GM12878 (cell line): ENCODE data around the gene DBET. TPM values are rescaled to one million over a fixed set of nuclear protein-coding genes. Genes with fewer than 3 reads are reported as not detected.
"Not testable (repeated sequence)": the region's sequence is repeated elsewhere in the genome, so short reads cannot be mapped to it uniquely, and the experiment has no call there.

Experiments used
- ATAC-seq: fragments of 200-7000 bp; cut with Tn5 transposase; 3 replicates; pipeline ENCODE4 v1.9.1; 2020; ENCODE audit warnings: mild to moderate bottlenecking, moderate library complexity
- BruUV-seq: library from RNA; stranded (reverse); fragments of 400-500 nt; replicated peaks from 2 replicates; lab custom pipeline; 2021; lab: Mats Ljungman, UMichigan
- CTCF ChIA-PET: fragments of 300-600 bp; sonication (Branson Sonifier 250); formaldehyde crosslinking; extraction: SDS; loops from one replicate; lab custom pipeline; 2021; ENCODE audit warnings: inconsistent platforms; lab: Yijun Ruan, JAX
- POLR2A ChIA-PET: fragments of 350-600 bp; formaldehyde crosslinking; extraction: SDS; loops from one replicate; lab custom pipeline; 2021; ENCODE audit warnings: inconsistent platforms; lab: Charles Lee
- RAD21 ChIA-PET: fragments of 300-600 bp; sonication (Branson Sonifier 250); formaldehyde crosslinking; loops from one replicate; lab custom pipeline; 2023; ENCODE audit warnings: antibody characterized with exemption; ENCODE audit not compliant: unreplicated experiment; lab: Charles Lee
- SMC1A ChIA-PET: fragments of 300-600 bp; sonication (Branson Sonifier 250); formaldehyde crosslinking; loops from one replicate; lab custom pipeline; 2023; ENCODE audit not compliant: unreplicated experiment, uncharacterized antibody; lab: Charles Lee
- DNase-seq: peaks from one replicate; pipeline ENCODE4 v3.0.0-alpha.2; 2011; ENCODE audit warnings: low read depth, low spot score
- FAIRE-seq: peaks from 3 replicates; lab custom pipeline; 2011; peaks lifted over from hg19 to GRCh38; lab: Jason Lieb, UNC
- H2AFZ ChIP-seq: 2 replicates; pipeline ENCODE4 v1.6.0; 2011; ENCODE audit warnings: low read depth, low read length, control low read depth; ENCODE audit not compliant: control insufficient read depth
- H3K27ac ChIP-seq: 2 replicates; pipeline ENCODE4 v1.5.1; 2011; ENCODE audit warnings: control low read depth; ENCODE audit not compliant: control insufficient read depth, insufficient read depth
- H3K27me3 ChIP-seq, 2 experiments: replicated peaks in 1 of 2; 2 replicates each; pipeline versions ENCODE4 v1.6.0 to v1.6.1; 2011; ENCODE audit warnings: low read length in 1 of 2; ENCODE audit not compliant: control insufficient read depth in 2 of 2, insufficient read depth in 2 of 2
- H3K36me3 ChIP-seq, 2 experiments: 2 replicates each; pipeline ENCODE4 v1.5.1; 2011; ENCODE audit warnings: low read length in 1 of 2; ENCODE audit not compliant: control insufficient read depth in 2 of 2, insufficient read depth in 2 of 2
- H3K4me1 ChIP-seq: 2 replicates; pipeline ENCODE4 v1.6.1; 2011; ENCODE audit warnings: mild to moderate bottlenecking, low read length, moderate library complexity, mixed read lengths; ENCODE audit not compliant: control insufficient read depth, insufficient read depth
- H3K4me2 ChIP-seq: 2 replicates; pipeline ENCODE4 v1.6.0; 2011; ENCODE audit warnings: control low read depth; ENCODE audit not compliant: control insufficient read depth, insufficient read depth
- H3K4me3 ChIP-seq: fragments of 200-600 bp; sonication (generic); 2 replicates; pipeline ENCODE4 v1.5.1; 2016
- H3K79me2 ChIP-seq: 2 replicates; pipeline ENCODE4 v1.6.0; 2011; ENCODE audit warnings: low read length; ENCODE audit not compliant: control insufficient read depth, insufficient read depth
- H3K9ac ChIP-seq: 2 replicates; pipeline ENCODE4 v1.8.0; 2011; ENCODE audit warnings: low read length, control low read depth, mixed read lengths; ENCODE audit not compliant: control insufficient read depth, insufficient read depth
- H3K9me3 ChIP-seq: replicated peaks from 3 replicates; pipeline ENCODE4 v1.5.1; 2011; ENCODE audit warnings: mild to moderate bottlenecking, low read length; ENCODE audit not compliant: control insufficient read depth, insufficient read depth
- H4K20me1 ChIP-seq: 2 replicates; pipeline ENCODE4 v1.6.0; 2011; ENCODE audit not compliant: control insufficient read depth, insufficient read depth
- ATF7 ChIP-seq: fragments of 450-650 bp; IDR thresholded peaks from 2 replicates; pipeline ENCODE4 v1.6.1; 2016; ENCODE audit warnings: low read depth, mild to moderate bottlenecking
- BCL11A ChIP-seq: IDR thresholded peaks from 2 replicates; pipeline ENCODE4 v1.6.1; 2011; ENCODE audit warnings: low read depth, low read length
- EED ChIP-seq: sonication (generic); IDR thresholded peaks from 2 replicates; pipeline ENCODE4 v1.6.1; 2016; ENCODE audit warnings: antibody characterized with exemption, low read depth
- ELK1 ChIP-seq: IDR thresholded peaks from 2 replicates; pipeline ENCODE4 v1.6.1; 2012; ENCODE audit warnings: low read depth, low read length, improper control_type of control experiment
- ESRRA ChIP-seq: IDR thresholded peaks from 2 replicates; pipeline ENCODE4 v1.6.1; 2012; ENCODE audit warnings: mild to moderate bottlenecking, low read length, improper control_type of control experiment
- NR2C1 ChIP-seq: fragments of 450-650 bp; IDR thresholded peaks from 2 replicates; pipeline ENCODE4 v1.6.1; 2017; ENCODE audit warnings: antibody characterized with exemption, mild to moderate bottlenecking, moderate library complexity
- NRF1 ChIP-seq: conservative IDR thresholded peaks from 2 replicates; pipeline ENCODE4 v1.6.1; 2011; ENCODE audit warnings: mild to moderate bottlenecking, low read depth, low read length, improper control_type of control experiment
- PML ChIP-seq: IDR thresholded peaks from 2 replicates; pipeline ENCODE4 v1.6.1; 2012; ENCODE audit warnings: low read length, inconsistent platforms
- SIN3A ChIP-seq: IDR thresholded peaks from 2 replicates; pipeline ENCODE4 v1.6.1; 2012; ENCODE audit warnings: low read depth, low read length, improper control_type of control experiment
- SREBF2 ChIP-seq: IDR thresholded peaks from 2 replicates; pipeline ENCODE4 v1.6.1; 2012; ENCODE audit warnings: mild to moderate bottlenecking, low read length
- STAT1 ChIP-seq: fragments of 450-650 bp; conservative IDR thresholded peaks from 2 replicates; pipeline ENCODE4 v1.6.1; 2014; ENCODE audit warnings: antibody characterized with exemption, mild to moderate bottlenecking
- SUZ12 ChIP-seq: fragments of 200-600 bp; sonication (generic); IDR thresholded peaks from one replicate; pipeline ENCODE4 v1.6.1; 2018; ENCODE audit warnings: antibody characterized with exemption, mild to moderate bottlenecking; ENCODE audit not compliant: unreplicated experiment
- WGBS: methylation state at CpG from one replicate; pipeline ENCODE4 v1.1.6; 2016; ENCODE audit warnings: low lambda C conversion rate; ENCODE audit not compliant: insufficient replicate concordance, insufficient coverage; ENCODE audit errors: missing lambda C conversion rate; 5-methylcytosine and 5-hydroxymethylcytosine counted together
- in situ Hi-C: fragments of 300-500 bp; cut with MboI; formaldehyde crosslinking; loops from 9 replicates; pipeline ENCODE4 v1.14.3; 2018; ENCODE audit warnings: mixed read lengths
- intact Hi-C: fragments of 100-400 bp; cut with micrococcal nuclease; formaldehyde crosslinking; loops from one replicate; pipeline ENCODE4 v1.14.2; 2022; ENCODE audit not compliant: unreplicated experiment
- polyA plus RNA-seq, 11 experiments: library from polyadenylated mRNA; depleted of rRNA in 4 of 11; unstranded in 6 of 11; stranded (reverse) in 5 of 11; fragments of >200 nt; fragmentation: Nextera tagmentation in 4 of 11; fragmentation: Illumina TruSeq in 1 of 11; extraction: Ambion mirVana in 4 of 11; extraction: Trizol in 1 of 11; gene quantifications; 1 replicate in 1 of 11; 2 replicates in 10 of 11; pipeline versions ENCODE4 v1.2.1 to v1.2.3, GENCODE V29; 2011 to 2016; ENCODE audit warnings: inconsistent platforms in 2 of 11, missing spikeins in 2 of 11, low read depth in 1 of 11
- total RNA-seq, 4 experiments: library from RNA; depleted of rRNA in 3 of 4; stranded (reverse); fragments of >200 nt in 3 of 4; fragmentation: Illumina TruSeq in 1 of 4; extraction: Trizol in 1 of 4; gene quantifications; 2 replicates each; pipeline versions ENCODE4 v1.2.1 to v1.2.3, GENCODE V29; 2013 to 2021
- TF ChIP-seq, protein P1 (sequence below), 3 experiments: IDR thresholded peaks in 2 of 3; conservative IDR thresholded peaks in 1 of 3; 2 replicates each; pipeline ENCODE4 v1.5.1; 2011; ENCODE audit warnings: low read depth in 3 of 3, low read length in 3 of 3, mild to moderate bottlenecking in 3 of 3, control low read depth in 2 of 3, moderate library complexity in 2 of 3, inconsistent platforms in 1 of 3, mixed read lengths in 1 of 3; ENCODE audit not compliant: control insufficient read depth in 2 of 3, insufficient read depth in 1 of 3; ENCODE audit errors: extremely low read depth in 1 of 3
- TF ChIP-seq, protein P2 (sequence below): fragments of 450-650 bp; IDR thresholded peaks from 2 replicates; pipeline ENCODE4 v1.6.1; 2017; ENCODE audit warnings: mild to moderate bottlenecking, low read depth, inconsistent platforms; ENCODE audit not compliant: poor library complexity, severe bottlenecking

Gene DBET
- total and polyA plus RNA-seq, 10 of the 15 experiments (the other 5 are each of a cell fraction or from before 2014, with no cell fraction given) = not detected

- TF ChIP-seq SIN3A (no peak), STAT1 (no peak), ATF7 (no peak), ESRRA (no peak), BCL11A (no peak), PML (no peak), EED (no peak), SREBF2 (no peak), NRF1 (no peak), NR2C1 (no peak), SUZ12 (no peak), ELK1 (no peak)
- TF ChIP-seq, protein P1, sequence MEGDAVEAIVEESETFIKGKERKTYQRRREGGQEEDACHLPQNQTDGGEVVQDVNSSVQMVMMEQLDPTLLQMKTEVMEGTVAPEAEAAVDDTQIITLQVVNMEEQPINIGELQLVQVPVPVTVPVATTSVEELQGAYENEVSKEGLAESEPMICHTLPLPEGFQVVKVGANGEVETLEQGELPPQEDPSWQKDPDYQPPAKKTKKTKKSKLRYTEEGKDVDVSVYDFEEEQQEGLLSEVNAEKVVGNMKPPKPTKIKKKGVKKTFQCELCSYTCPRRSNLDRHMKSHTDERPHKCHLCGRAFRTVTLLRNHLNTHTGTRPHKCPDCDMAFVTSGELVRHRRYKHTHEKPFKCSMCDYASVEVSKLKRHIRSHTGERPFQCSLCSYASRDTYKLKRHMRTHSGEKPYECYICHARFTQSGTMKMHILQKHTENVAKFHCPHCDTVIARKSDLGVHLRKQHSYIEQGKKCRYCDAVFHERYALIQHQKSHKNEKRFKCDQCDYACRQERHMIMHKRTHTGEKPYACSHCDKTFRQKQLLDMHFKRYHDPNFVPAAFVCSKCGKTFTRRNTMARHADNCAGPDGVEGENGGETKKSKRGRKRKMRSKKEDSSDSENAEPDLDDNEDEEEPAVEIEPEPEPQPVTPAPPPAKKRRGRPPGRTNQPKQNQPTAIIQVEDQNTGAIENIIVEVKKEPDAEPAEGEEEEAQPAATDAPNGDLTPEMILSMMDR (IDR thresholded peaks at IDR 0.05 in 2 of 3, conservative IDR thresholded peaks at IDR 0.05 in 1 of 3; ENCODE audit: control insufficient read depth in 2 of 3, extremely low read depth in 1 of 3, insufficient read depth in 1 of 3, low read depth in 3 of 3, low read length in 3 of 3) = no peak
- TF ChIP-seq, protein P2, sequence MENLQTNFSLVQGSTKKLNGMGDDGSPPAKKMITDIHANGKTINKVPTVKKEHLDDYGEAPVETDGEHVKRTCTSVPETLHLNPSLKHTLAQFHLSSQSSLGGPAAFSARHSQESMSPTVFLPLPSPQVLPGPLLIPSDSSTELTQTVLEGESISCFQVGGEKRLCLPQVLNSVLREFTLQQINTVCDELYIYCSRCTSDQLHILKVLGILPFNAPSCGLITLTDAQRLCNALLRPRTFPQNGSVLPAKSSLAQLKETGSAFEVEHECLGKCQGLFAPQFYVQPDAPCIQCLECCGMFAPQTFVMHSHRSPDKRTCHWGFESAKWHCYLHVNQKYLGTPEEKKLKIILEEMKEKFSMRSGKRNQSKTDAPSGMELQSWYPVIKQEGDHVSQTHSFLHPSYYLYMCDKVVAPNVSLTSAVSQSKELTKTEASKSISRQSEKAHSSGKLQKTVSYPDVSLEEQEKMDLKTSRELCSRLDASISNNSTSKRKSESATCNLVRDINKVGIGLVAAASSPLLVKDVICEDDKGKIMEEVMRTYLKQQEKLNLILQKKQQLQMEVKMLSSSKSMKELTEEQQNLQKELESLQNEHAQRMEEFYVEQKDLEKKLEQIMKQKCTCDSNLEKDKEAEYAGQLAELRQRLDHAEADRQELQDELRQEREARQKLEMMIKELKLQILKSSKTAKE = no peak
These were observed 45.1 kb upstream of the DBET start (continued) for GRCh38 chr4:190019023-190019858.

GRCh38 chr4:190019859-190020463 is 44.3 kb upstream of the DBET start:
- RAD21 ChIA-PET, intact Hi-C loops, DNase-seq, BruUV-seq, H3K27ac ChIP-seq, POLR2A ChIA-PET, H3K36me3 ChIP-seq, in situ Hi-C loops, CTCF ChIA-PET, H4K20me1 ChIP-seq, SMC1A ChIA-PET, H2AFZ ChIP-seq, H3K79me2 ChIP-seq, H3K4me1 ChIP-seq, H3K4me2 ChIP-seq, H3K9me3 ChIP-seq, H3K4me3 ChIP-seq, H3K9ac ChIP-seq, ATAC-seq, H3K27me3 ChIP-seq: not testable (repeated sequence)
- peak; percentile 99 for FAIRE-seq
- WGBS = 23% methylated on average over 29 of the region's 29 CpGs
